H9 (cell line): ENCODE measurements around the gene SLC39A8. TPM values are rescaled to one million over a fixed set of nuclear protein-coding genes. Genes with fewer than 3 reads are reported as not detected.

ENCODE experiments used
- DNase-seq: peaks from one replicate; pipeline ENCODE4 v3.0.0-alpha.2; 2017
- H2AFZ ChIP-seq: one replicate; pipeline ENCODE4 v1.6.1; 2013; ENCODE audit warnings: mild to moderate bottlenecking, low read length, control low read depth, moderate library complexity
- H2AK5ac ChIP-seq: 2 replicates; pipeline ENCODE4 v1.6.1; 2013; ENCODE audit warnings: low read length, control low read depth, mixed read lengths; ENCODE audit not compliant: insufficient read length
- H2BK120ac ChIP-seq: one replicate; pipeline ENCODE4 v1.6.1; 2013; ENCODE audit warnings: low read depth, mild to moderate bottlenecking, low read length, control low read depth, inconsistent platforms; ENCODE audit not compliant: poor library complexity, severe bottlenecking
- H2BK12ac ChIP-seq: 2 replicates; pipeline ENCODE4 v1.6.1; 2013; ENCODE audit warnings: low read length, control low read depth, mixed read lengths, low read depth; ENCODE audit not compliant: insufficient read length
- H2BK15ac ChIP-seq: 2 replicates; pipeline ENCODE4 v1.6.1; 2013; ENCODE audit warnings: low read depth, low read length, control low read depth
- H2BK20ac ChIP-seq: one replicate; pipeline ENCODE4 v1.6.1; 2013; ENCODE audit warnings: low read depth, mild to moderate bottlenecking, low read length, control low read depth, inconsistent platforms; ENCODE audit not compliant: poor library complexity, severe bottlenecking
- H2BK5ac ChIP-seq: 2 replicates; pipeline ENCODE4 v1.6.1; 2013; ENCODE audit warnings: low read length, control low read depth, mixed read lengths; ENCODE audit not compliant: insufficient read length
- H3K14ac ChIP-seq: 2 replicates; pipeline ENCODE4 v1.6.1; 2013; ENCODE audit warnings: low read length, control low read depth; ENCODE audit not compliant: insufficient read depth
- H3K18ac ChIP-seq: 2 replicates; pipeline ENCODE4 v1.6.1; 2013; ENCODE audit warnings: low read depth, mild to moderate bottlenecking, mixed read lengths, low read length, control low read depth; ENCODE audit not compliant: insufficient read length
- H3K23ac ChIP-seq: 2 replicates; pipeline ENCODE4 v1.6.1; 2013; ENCODE audit warnings: low read length, control low read depth, mixed read lengths, low read depth; ENCODE audit not compliant: insufficient read length
- H3K23me2 ChIP-seq: 2 replicates; pipeline ENCODE4 v1.6.1; 2013; ENCODE audit warnings: low read depth, mild to moderate bottlenecking, mixed read lengths, low read length, control low read depth; ENCODE audit not compliant: insufficient read length, poor library complexity, severe bottlenecking
- H3K27ac ChIP-seq: 2 replicates; pipeline ENCODE4 v1.5.1; 2013; ENCODE audit warnings: low read length, control low read depth, mixed read lengths, low read depth; ENCODE audit not compliant: insufficient read length
- H3K27me3 ChIP-seq: 2 replicates; pipeline ENCODE4 v1.6.1; 2013; ENCODE audit warnings: low read length, control low read depth, inconsistent platforms; ENCODE audit not compliant: insufficient read depth
- H3K4ac ChIP-seq: 2 replicates; pipeline ENCODE4 v1.6.1; 2013; ENCODE audit warnings: low read depth, mild to moderate bottlenecking, control low read depth, inconsistent platforms, low read length, moderate library complexity
- H3K4me1 ChIP-seq: 2 replicates; pipeline ENCODE4 v1.6.1; 2013; ENCODE audit warnings: low read length, control low read depth, inconsistent platforms; ENCODE audit not compliant: insufficient read depth
- H3K4me2 ChIP-seq: 2 replicates; pipeline ENCODE4 v1.6.1; 2013; ENCODE audit warnings: low read length, control low read depth, mixed read lengths; ENCODE audit not compliant: insufficient read length, insufficient read depth
- H3K56ac ChIP-seq: 2 replicates; pipeline ENCODE4 v1.6.1; 2013; ENCODE audit warnings: low read depth, mild to moderate bottlenecking, mixed read lengths, low read length, control low read depth; ENCODE audit not compliant: insufficient read length
- H3K79me1 ChIP-seq: 2 replicates; pipeline ENCODE4 v1.6.1; 2013; ENCODE audit warnings: low read depth, mild to moderate bottlenecking, moderate library complexity, low read length, control low read depth, inconsistent platforms; ENCODE audit not compliant: insufficient read depth, poor library complexity, severe bottlenecking
- H3K79me2 ChIP-seq: 2 replicates; pipeline ENCODE4 v1.6.1; 2013; ENCODE audit warnings: low read length, control low read depth, inconsistent platforms; ENCODE audit not compliant: insufficient read depth
- H3K9ac ChIP-seq: 2 replicates; pipeline ENCODE4 v1.6.1; 2013; ENCODE audit warnings: low read length, control low read depth, mixed read lengths; ENCODE audit not compliant: insufficient read length; ENCODE audit errors: extremely low read depth
- H3K9me3 ChIP-seq: one replicate; pipeline ENCODE4 v1.6.1; 2013; ENCODE audit warnings: low read depth, low read length, inconsistent platforms; ENCODE audit not compliant: control insufficient read depth
- H3T11ph ChIP-seq: one replicate; pipeline ENCODE4 v1.6.1; 2013; ENCODE audit warnings: mild to moderate bottlenecking, low read length, control low read depth, inconsistent platforms
- H4K20me1 ChIP-seq: one replicate; pipeline ENCODE4 v1.6.1; 2013; ENCODE audit not compliant: control insufficient read depth, insufficient read length, insufficient read depth
- H4K5ac ChIP-seq: 2 replicates; pipeline ENCODE4 v1.6.1; 2013; ENCODE audit warnings: low read depth, mild to moderate bottlenecking, mixed read lengths, low read length, control low read depth; ENCODE audit not compliant: insufficient read length
- H4K8ac ChIP-seq: replicated peaks from 2 replicates; pipeline ENCODE4 v1.6.1; 2013; ENCODE audit warnings: low read length, control low read depth, mixed read lengths, low read depth; ENCODE audit not compliant: insufficient read length
- H4K91ac ChIP-seq: 2 replicates; pipeline ENCODE4 v1.6.1; 2013; ENCODE audit warnings: low read depth, mild to moderate bottlenecking, moderate library complexity, mixed read lengths, low read length, control low read depth; ENCODE audit not compliant: insufficient read length
- H3K27ac Mint-ChIP-seq, 3 experiments: 2 replicates in 2 of 3; 3 replicates in 1 of 3; pipeline ENCODE4 v1.8.0; 2020 to 2021; ENCODE audit warnings: mixed read lengths in 3 of 3, mild to moderate bottlenecking in 1 of 3, moderate library complexity in 1 of 3
- H3K27me3 Mint-ChIP-seq: 2 replicates; pipeline ENCODE4 v1.8.0; 2021; ENCODE audit warnings: low read depth, mild to moderate bottlenecking, moderate library complexity, mixed read lengths
- H3K36me3 Mint-ChIP-seq, 3 experiments: 2 replicates in 2 of 3; 3 replicates in 1 of 3; pipeline ENCODE4 v1.8.0; 2020 to 2021; ENCODE audit warnings: low read depth in 3 of 3, mixed read lengths in 3 of 3; ENCODE audit not compliant: insufficient read depth in 1 of 3
- H3K4me1 Mint-ChIP-seq, 2 experiments: 2 replicates each; pipeline ENCODE4 v1.8.0; 2020; ENCODE audit warnings: mixed read lengths in 2 of 2
- H3K4me3 Mint-ChIP-seq, 2 experiments: 2 replicates in 1 of 2; 3 replicates in 1 of 2; pipeline ENCODE4 v1.8.0; 2020 to 2021; ENCODE audit warnings: mild to moderate bottlenecking in 2 of 2, mixed read lengths in 2 of 2, moderate library complexity in 1 of 2
- H3K9me3 Mint-ChIP-seq, 2 experiments: 2 replicates in 1 of 2; 3 replicates in 1 of 2; pipeline ENCODE4 v1.8.0; 2020; ENCODE audit warnings: mild to moderate bottlenecking in 2 of 2, mixed read lengths in 2 of 2, moderate library complexity in 1 of 2
- CTCF ChIP-seq: fragments of 200-600 bp; sonication (generic); conservative IDR thresholded peaks from 3 replicates; pipeline ENCODE4 v1.8.0; 2021; ENCODE audit warnings: antibody characterized with exemption, mild to moderate bottlenecking
- WGBS: extraction: QIAGEN DNeasy Blood & Tissue Kit; methylation state at CpG from one replicate; pipeline ENCODE4 v1.1.7; 2013; ENCODE audit warnings: missing lambda C conversion rate, low lambda C conversion rate, mixed read lengths; ENCODE audit not compliant: insufficient read length; ENCODE audit errors: extremely low coverage; 5-methylcytosine and 5-hydroxymethylcytosine counted together
- total RNA-seq: library from RNA; stranded (reverse); gene quantifications from 2 replicates; pipeline ENCODE4 v1.2.1, GENCODE V29; 2021

The SLC39A8 gene
- total RNA-seq, 1 experiment from 2014 or later = 11.0 TPM

DNA sequence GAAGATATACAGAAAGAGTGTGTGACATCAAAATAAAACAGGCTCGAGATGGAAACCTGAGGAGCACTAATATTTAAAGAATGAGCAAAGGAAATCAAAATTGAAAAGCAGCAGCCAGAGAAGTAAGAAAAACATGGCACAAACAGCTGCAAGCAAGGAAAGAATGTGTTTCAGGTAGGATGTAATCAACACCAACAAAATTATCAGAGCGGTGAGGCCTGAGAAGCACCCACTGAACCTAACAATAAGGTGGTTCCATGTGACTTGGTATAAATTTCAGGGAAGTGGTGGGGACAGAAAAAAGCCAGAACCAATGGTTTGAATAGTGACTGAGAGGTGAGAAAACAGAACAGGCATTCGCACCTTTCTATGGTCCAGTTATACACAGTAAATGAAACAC, 11.5 kb downstream of the SLC39A8 start:
- H2BK12ac ChIP-seq = no peak overlapping the region
- no peak overlapping the region for H2BK120ac ChIP-seq
- Mint-ChIP-seq H3K36me3 (peaks cover 0 to 1% (median 0%) of the 10 kb centered on the region in 3 experiments; a peak in 1 of 7 replicates), H3K9me3 (no peaks in the 10 kb centered on the region), H3K27me3 (no peaks in the 10 kb centered on the region), H3K4me3 (no peak overlapping the region), H3K4me1 (peaks cover 3 to 19% of the 10 kb centered on the region in 2 experiments), H3K27ac (0 out of 7 replicates have a peak overlapping the region, but pooled peaks of 1 of the 3 experiments have one; percentile 7)
- no peak overlapping the region for H4K91ac ChIP-seq
- H4K8ac ChIP-seq = no peak overlapping the region
- H3K18ac ChIP-seq = no peak overlapping the region
- H3K27ac ChIP-seq = no peak overlapping the region
- H3K23ac ChIP-seq = no peak overlapping the region
- peaks cover 4% of the 10 kb centered on the region for H3K4me1 ChIP-seq
- no peak for TF ChIP-seq CTCF
- H4K5ac ChIP-seq = no peak overlapping the region
- no peaks in the 10 kb centered on the region for H3K79me1 ChIP-seq
- H2AFZ ChIP-seq = no peak overlapping the region
- H3K14ac ChIP-seq = no peak overlapping the region
- H3K4me2 ChIP-seq = no peak overlapping the region
- no peaks in the 10 kb centered on the region for H3K9me3 ChIP-seq
- no peak for DNase-seq
- no peak overlapping the region for H2BK20ac ChIP-seq
- H3K9ac ChIP-seq = no peak overlapping the region
- H3K4ac ChIP-seq = no peak overlapping the region
- H2BK5ac ChIP-seq = no peak overlapping the region
- no peak overlapping the region for H3K56ac ChIP-seq
- H3K23me2 ChIP-seq = no peaks in the 10 kb centered on the region
- H3K79me2 ChIP-seq = 0 out of 2 replicates have a peak, but pooled peaks cover 3% of the 10 kb centered on the region
- no peaks in the 10 kb centered on the region for H3K27me3 ChIP-seq
- H2BK15ac ChIP-seq = no peak overlapping the region
- H2AK5ac ChIP-seq = no peak overlapping the region
- H3T11ph ChIP-seq = no peak overlapping the region
- no CpG with 5 or more reads among the region's 3 CpGs for WGBS
- H4K20me1 ChIP-seq = no peaks in the 10 kb centered on the region
